SK-N-SH (cell line): ENCODE measurements around the gene MAN2B1. TPM values are rescaled to one million over a fixed set of nuclear protein-coding genes. Genes with fewer than 3 reads are reported as not detected.

Experiments
- CTCF ChIA-PET: fragments of 300-600, 350-600 bp; formaldehyde crosslinking; extraction: SDS; loops from one replicate; lab custom pipeline; 2021; lab: Yijun Ruan, JAX
- POLR2A ChIA-PET: fragments of 350-600 bp; sonication (Branson Sonifier 250); formaldehyde crosslinking; extraction: SDS; loops from one replicate; lab custom pipeline; 2020; ENCODE audit warnings: antibody characterized with exemption, inconsistent platforms; lab: Yijun Ruan, JAX
- DNase-seq: peaks from one replicate; pipeline ENCODE4 v3.0.0; 2012
- H2AFZ ChIP-seq: fragments of 200-600 bp; sonication (generic); 2 replicates; pipeline ENCODE4 v1.8.1; 2016; ENCODE audit warnings: antibody characterized with exemption, mild to moderate bottlenecking, low read depth
- H3F3A ChIP-seq: fragments of 200-600 bp; sonication (generic); replicated peaks from 2 replicates; pipeline ENCODE3; 2016; ENCODE audit warnings: antibody characterized with exemption, mild to moderate bottlenecking; ENCODE audit not compliant: insufficient read depth
- H3K27ac ChIP-seq, 2 experiments: fragments of 200-500 bp in 1 of 2; fragments of 200-600 bp in 1 of 2; sonication (Bioruptor generic) in 1 of 2; sonication (generic), shearing (Covaris generic) in 1 of 2; 2 replicates each; pipeline versions ENCODE4 v1.5.1 to v1.6.1; 2014 to 2016; ENCODE audit warnings: low read depth in 2 of 2, inconsistent platforms in 1 of 2, low read length in 1 of 2, mild to moderate bottlenecking in 1 of 2, mixed read lengths in 1 of 2
- H3K27me3 ChIP-seq: fragments of 200-600 bp; sonication (generic), shearing (Covaris generic); 2 replicates; pipeline ENCODE4 v1.6.1; 2016; ENCODE audit warnings: mixed run types; ENCODE audit not compliant: insufficient read depth
- H3K36me3 ChIP-seq, 2 experiments: fragments of 200-500 bp in 1 of 2; fragments of 200-600 bp in 1 of 2; sonication (Bioruptor generic) in 1 of 2; sonication (generic) in 1 of 2; replicated peaks in 1 of 2; 2 replicates each; pipeline versions ENCODE3 to v1.5.1; 2014 to 2016; ENCODE audit warnings: low read length in 1 of 2, mild to moderate bottlenecking in 1 of 2; ENCODE audit not compliant: insufficient read depth in 2 of 2, control insufficient read depth in 1 of 2
- H3K4me1 ChIP-seq, 2 experiments: fragments of 200-500 bp in 1 of 2; fragments of 200-600 bp in 1 of 2; sonication (Bioruptor generic) in 1 of 2; sonication (generic), shearing (Covaris generic) in 1 of 2; 2 replicates each; pipeline versions ENCODE4 v1.5.1 to v1.6.1; 2014 to 2016; ENCODE audit warnings: low read depth in 1 of 2, low read length in 1 of 2, mixed run types in 1 of 2; ENCODE audit not compliant: insufficient read depth in 2 of 2, control insufficient read depth in 1 of 2
- H3K4me2 ChIP-seq: fragments of 200-600 bp; sonication (generic), shearing (Covaris generic); 2 replicates; pipeline ENCODE4 v1.6.1; 2017; ENCODE audit warnings: mixed run types
- H3K4me3 ChIP-seq, 2 experiments: fragments of 200-500 bp in 1 of 2; fragments of 200-600 bp in 1 of 2; sonication (Bioruptor generic) in 1 of 2; sonication (generic), shearing (Covaris generic) in 1 of 2; 2 replicates each; pipeline versions ENCODE4 v1.5.1 to v1.8.1; 2014 to 2016; ENCODE audit warnings: low read depth in 2 of 2, inconsistent platforms in 1 of 2, low read length in 1 of 2, mild to moderate bottlenecking in 1 of 2, mixed read lengths in 1 of 2, moderate library complexity in 1 of 2
- H3K79me2 ChIP-seq: fragments of 200-600 bp; sonication (generic); 2 replicates; pipeline ENCODE4 v1.8.1; 2017; ENCODE audit warnings: mild to moderate bottlenecking; ENCODE audit not compliant: insufficient read depth
- H3K9ac ChIP-seq: fragments of 200-600 bp; sonication (generic); 2 replicates; pipeline ENCODE4 v1.6.1; 2017; ENCODE audit warnings: mixed run types
- H3K9me2 ChIP-seq: fragments of 200-600 bp; sonication (generic); 2 replicates; pipeline ENCODE4 v1.6.1; 2017; ENCODE audit warnings: mixed run types
- H3K9me3 ChIP-seq: fragments of 200-600 bp; sonication (generic); 2 replicates; pipeline ENCODE4 v1.6.1; 2017; ENCODE audit warnings: mixed run types, mild to moderate bottlenecking, moderate library complexity
- H4K20me1 ChIP-seq: fragments of 200-600 bp; sonication (generic); 2 replicates; pipeline ENCODE4 v1.6.1; 2017; ENCODE audit warnings: mild to moderate bottlenecking, mixed run types; ENCODE audit not compliant: insufficient read depth
- CTCF ChIP-seq: fragments of 200-600 bp; sonication (generic); IDR thresholded peaks from 2 replicates; pipeline ENCODE4 v1.6.1; 2017; ENCODE audit warnings: antibody characterized with exemption, mild to moderate bottlenecking, moderate library complexity
- EP300 ChIP-seq, 2 experiments: IDR thresholded peaks; 2 replicates each; pipeline versions ENCODE4 v1.4.0 to v1.6.1; 2012; ENCODE audit warnings: borderline replicate concordance in 1 of 2, low read depth in 1 of 2, low read length in 1 of 2
- FOXJ3 ChIP-seq: sonication (generic); formaldehyde crosslinking; IDR thresholded peaks from 2 replicates; pipeline ENCODE4 v1.5.1; 2020; ENCODE audit warnings: mild to moderate bottlenecking, missing genetic modification reagents
- FOXM1 ChIP-seq: IDR thresholded peaks from 2 replicates; pipeline ENCODE4 v1.4.0; 2012; ENCODE audit warnings: low read depth, mild to moderate bottlenecking
- GABPA ChIP-seq: IDR thresholded peaks from 2 replicates; pipeline ENCODE4 v1.4.0; 2012; ENCODE audit warnings: low read depth, mild to moderate bottlenecking
- GATA2 ChIP-seq: sonication (generic); formaldehyde crosslinking; IDR thresholded peaks from 2 replicates; pipeline ENCODE4 v1.5.0; 2020; ENCODE audit warnings: mild to moderate bottlenecking, missing genetic modification reagents
- JUND ChIP-seq: IDR thresholded peaks from 2 replicates; pipeline ENCODE4 v1.4.0; 2012
- MEF2A ChIP-seq: IDR thresholded peaks from 2 replicates; pipeline ENCODE4 v1.4.0; 2012; ENCODE audit warnings: low read depth, borderline replicate concordance
- NFIC ChIP-seq: IDR thresholded peaks from 2 replicates; pipeline ENCODE4 v1.4.0; 2012; ENCODE audit warnings: borderline replicate concordance
- NRF1 ChIP-seq: IDR thresholded peaks from 2 replicates; pipeline ENCODE4 v1.6.1; 2012; ENCODE audit warnings: low read depth, mild to moderate bottlenecking, low read length
- PBX3 ChIP-seq: IDR thresholded peaks from 2 replicates; pipeline ENCODE4; 2012
- REST ChIP-seq: IDR thresholded peaks from 2 replicates; pipeline ENCODE4 v1.6.1; 2012; ENCODE audit warnings: mild to moderate bottlenecking, low read depth, low read length, moderate library complexity
- RXRA ChIP-seq: IDR thresholded peaks from 2 replicates; pipeline ENCODE4 v1.4.0; 2012; ENCODE audit warnings: low read depth, mild to moderate bottlenecking, borderline replicate concordance
- SIN3A ChIP-seq: IDR thresholded peaks from 2 replicates; pipeline ENCODE4 v1.6.1; 2012; ENCODE audit warnings: low read depth, mild to moderate bottlenecking, low read length, moderate library complexity, borderline replicate concordance
- SMC3 ChIP-seq: IDR thresholded peaks from 2 replicates; pipeline ENCODE4 v1.6.1; 2012; ENCODE audit warnings: low read depth, low read length, improper control_type of control experiment
- TAF1 ChIP-seq: IDR thresholded peaks from 2 replicates; pipeline ENCODE4 v1.6.1; 2012; ENCODE audit warnings: low read depth, mild to moderate bottlenecking, low read length, moderate library complexity, borderline replicate concordance
- TCF12 ChIP-seq: IDR thresholded peaks from 2 replicates; pipeline ENCODE4 v1.4.0; 2012
- ZBTB33 ChIP-seq: IDR thresholded peaks from 2 replicates; pipeline ENCODE4 v1.4.0; 2012; ENCODE audit warnings: low read depth, borderline replicate concordance
- WGBS: methylation state at CpG from one replicate; pipeline ENCODE4 v1.1.6; 2017; ENCODE audit warnings: low lambda C conversion rate; 5-methylcytosine and 5-hydroxymethylcytosine counted together
- polyA plus RNA-seq, 3 experiments: library from polyadenylated mRNA; depleted of rRNA; stranded (reverse); fragments of >200 nt; gene quantifications; 2 replicates each; pipeline ENCODE4 v1.2.3, GENCODE V29; 2012

MAN2B1 gene
- polyA plus RNA-seq, 1 of the 3 experiments (the other 2 are of a cell fraction): 47.0 TPM

GRCh38 chr19:12642506-12642905, 24.0 kb downstream of the MAN2B1 start:
- 91% methylated on average over 19 of the region's 26 CpGs for WGBS
- H3K9me2 ChIP-seq: no peaks in the 10 kb centered on the region
- TF ChIP-seq TAF1 (no peak), GATA2 (CRISPR knock-in tag) (no peak), RXRA (no peak), EP300 (IDR thresholded peaks at IDR 0.05; ENCODE audit: borderline replicate concordance in 1 of 2, low read depth in 1 of 2, low read length in 1 of 2) (no peak), JUND (no peak), MEF2A (no peak), FOXM1 (no peak)
- no peaks in the 10 kb centered on the region for H3F3A ChIP-seq
- H2AFZ ChIP-seq: no peak overlapping the region
- no peaks in the 10 kb centered on the region for H3K79me2 ChIP-seq
- H3K4me1 ChIP-seq: peaks cover 0 to 5% of the 10 kb centered on the region in 2 experiments; a peak in 1 of 4 replicates
- ChIA-PET POLR2A (no interaction called here), CTCF (interaction anchor here (0.8 to 1.9 kb wide), 2 partner anchors 29 to 845 kb away, joined by 3 to 8 read pairs; no protein-coding TSS in a partner anchor)
- no peaks in the 10 kb centered on the region for H4K20me1 ChIP-seq
- no peaks in the 10 kb centered on the region for H3K27me3 ChIP-seq
- H3K9ac ChIP-seq: no peak overlapping the region
- H3K4me2 ChIP-seq: no peak overlapping the region
- H3K36me3 ChIP-seq: no peaks in the 10 kb centered on the region
- H3K27ac ChIP-seq: no peak overlapping the region
- H3K4me3 ChIP-seq: no peak overlapping the region
- DNase-seq: no peak
- H3K9me3 ChIP-seq: no peaks in the 10 kb centered on the region

- Histone ChIP-seq H4K20me1 (no peaks in the 10 kb centered on the region), H3K27me3 (no peaks in the 10 kb centered on the region), H3K4me1 (peaks cover 0 to 5% of the 10 kb centered on the region in 2 experiments; a peak in 1 of 4 replicates), H3K79me2 (no peaks in the 10 kb centered on the region), H3K36me3 (no peaks in the 10 kb centered on the region), H3F3A (no peaks in the 10 kb centered on the region), H3K27ac (no peak overlapping the region), H3K4me2 (no peak overlapping the region), H3K4me3 (no peak overlapping the region), H3K9me3 (no peaks in the 10 kb centered on the region), H2AFZ (no peak overlapping the region), H3K9ac (no peak overlapping the region), H3K9me2 (no peaks in the 10 kb centered on the region)
- DNase-seq: no peak
- POLR2A ChIA-PET: no interaction called here
- CTCF ChIA-PET: interaction anchor here (1.9 kb wide), 1 partner anchor 31 kb away, joined by 8 read pairs; no protein-coding TSS in a partner anchor
- WGBS: 53% methylated on average over 13 of the region's 13 CpGs
- no peak for TF ChIP-seq GABPA
- no peak for TF ChIP-seq SMC3
- TF ChIP-seq EP300 (IDR thresholded peaks at IDR 0.05; ENCODE audit: borderline replicate concordance in 1 of 2, low read depth in 1 of 2, low read length in 1 of 2): no peak
- no peak for TF ChIP-seq PBX3
- no peak for TF ChIP-seq GATA2 (CRISPR knock-in tag)
- TF ChIP-seq NFIC: no peak
- no peak for TF ChIP-seq FOXJ3 (CRISPR knock-in tag)
- TF ChIP-seq ZBTB33: no peak
- no peak for TF ChIP-seq NRF1
- no peak for TF ChIP-seq JUND
- no peak for TF ChIP-seq TAF1
- no peak for TF ChIP-seq REST
- no peak for TF ChIP-seq TCF12
- no peak for TF ChIP-seq CTCF
- no peak for TF ChIP-seq SIN3A
Measured at GRCh38 chr19:12641456-12641855, 25.1 kb downstream of the MAN2B1 start.
